Astrocyte of the spinal cord (primary cell): ENCODE results near the gene ADAM8.

Experiments used
- DNase-seq: peaks from one replicate; pipeline ENCODE4 v3.0.0; 2011; ENCODE audit warnings: low read depth, low spot score
- H3K4me3 ChIP-seq: 2 replicates; pipeline ENCODE4 v1.5.1; 2011; ENCODE audit warnings: low read depth, mild to moderate bottlenecking, low read length, moderate library complexity
- in situ Hi-C: cut with HindIII; loops from 2 replicates; pipeline ENCODE4 v1.10.0; 2017; ENCODE audit warnings: low sequenced_read_pairs
- TF ChIP-seq, protein P1 (sequence below): IDR thresholded peaks from 2 replicates; pipeline ENCODE4 v1.5.1; 2012; ENCODE audit warnings: low read depth, mild to moderate bottlenecking, low read length, inconsistent platforms

Gene ADAM8

DNA sequence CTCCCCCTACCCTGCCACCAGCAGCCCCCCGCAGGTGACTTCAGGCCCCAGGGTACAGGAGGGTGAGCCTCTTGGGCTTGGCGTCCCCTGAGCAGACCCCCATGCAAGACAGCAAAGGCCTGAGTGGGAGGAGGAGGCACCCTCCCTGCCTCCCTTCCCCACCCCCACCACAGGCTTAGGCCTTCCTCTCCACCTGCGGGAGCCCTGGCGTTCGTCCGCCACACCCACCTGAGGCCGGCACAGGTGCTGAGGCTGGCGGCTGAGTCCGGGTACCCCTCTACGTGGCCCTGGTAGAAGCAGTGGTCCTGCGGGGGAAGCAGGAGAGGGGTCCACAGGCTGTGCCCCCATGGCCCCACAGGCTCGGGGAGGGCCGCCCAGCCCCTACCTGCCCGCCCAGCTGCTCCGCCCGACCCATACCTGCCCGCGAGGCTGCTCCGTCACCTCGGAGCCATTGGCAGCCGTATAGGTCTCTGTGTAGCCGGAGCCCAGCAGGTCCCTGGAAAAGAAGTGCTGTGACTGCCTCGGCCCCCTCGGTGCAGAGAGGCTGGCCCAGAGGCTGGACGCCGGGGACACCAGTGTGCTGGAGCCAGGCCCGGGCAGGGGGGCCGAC is 3.0 kb downstream of the ADAM8 start:
- in situ Hi-C loops, result no loop called here
- TF ChIP-seq, protein P1, sequence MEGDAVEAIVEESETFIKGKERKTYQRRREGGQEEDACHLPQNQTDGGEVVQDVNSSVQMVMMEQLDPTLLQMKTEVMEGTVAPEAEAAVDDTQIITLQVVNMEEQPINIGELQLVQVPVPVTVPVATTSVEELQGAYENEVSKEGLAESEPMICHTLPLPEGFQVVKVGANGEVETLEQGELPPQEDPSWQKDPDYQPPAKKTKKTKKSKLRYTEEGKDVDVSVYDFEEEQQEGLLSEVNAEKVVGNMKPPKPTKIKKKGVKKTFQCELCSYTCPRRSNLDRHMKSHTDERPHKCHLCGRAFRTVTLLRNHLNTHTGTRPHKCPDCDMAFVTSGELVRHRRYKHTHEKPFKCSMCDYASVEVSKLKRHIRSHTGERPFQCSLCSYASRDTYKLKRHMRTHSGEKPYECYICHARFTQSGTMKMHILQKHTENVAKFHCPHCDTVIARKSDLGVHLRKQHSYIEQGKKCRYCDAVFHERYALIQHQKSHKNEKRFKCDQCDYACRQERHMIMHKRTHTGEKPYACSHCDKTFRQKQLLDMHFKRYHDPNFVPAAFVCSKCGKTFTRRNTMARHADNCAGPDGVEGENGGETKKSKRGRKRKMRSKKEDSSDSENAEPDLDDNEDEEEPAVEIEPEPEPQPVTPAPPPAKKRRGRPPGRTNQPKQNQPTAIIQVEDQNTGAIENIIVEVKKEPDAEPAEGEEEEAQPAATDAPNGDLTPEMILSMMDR, result no peak
- H3K4me3 ChIP-seq, result no peak overlapping the region
- DNase-seq, result no peak

DNA sequence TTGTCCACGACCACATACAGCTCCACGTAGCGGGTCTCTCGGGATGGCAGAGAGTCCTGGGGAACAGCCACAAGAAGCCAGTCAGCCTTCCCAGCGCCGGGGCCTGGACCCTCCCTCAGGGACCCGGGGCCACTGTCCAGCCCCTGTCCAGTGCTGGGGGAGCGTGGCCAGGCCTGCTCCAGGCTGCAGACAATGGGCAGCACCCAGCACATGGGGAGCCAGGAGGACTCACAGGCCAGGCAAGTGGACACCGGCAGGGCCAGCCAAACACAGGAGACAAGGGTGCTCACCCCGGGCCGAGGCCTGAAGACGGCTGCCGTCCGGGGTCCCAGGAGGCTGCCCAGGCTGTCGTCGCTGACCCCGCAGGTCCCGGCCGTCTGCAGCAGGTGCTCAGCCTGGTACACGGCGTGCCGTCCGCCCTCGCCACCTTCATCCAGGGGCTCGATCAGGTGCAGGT is 3.7 kb downstream of the ADAM8 start:
- H3K4me3 ChIP-seq, result no peak overlapping the region
- TF ChIP-seq, protein P1, result no peak
- no peak for DNase-seq
- in situ Hi-C loops, result no loop called here

DNA sequence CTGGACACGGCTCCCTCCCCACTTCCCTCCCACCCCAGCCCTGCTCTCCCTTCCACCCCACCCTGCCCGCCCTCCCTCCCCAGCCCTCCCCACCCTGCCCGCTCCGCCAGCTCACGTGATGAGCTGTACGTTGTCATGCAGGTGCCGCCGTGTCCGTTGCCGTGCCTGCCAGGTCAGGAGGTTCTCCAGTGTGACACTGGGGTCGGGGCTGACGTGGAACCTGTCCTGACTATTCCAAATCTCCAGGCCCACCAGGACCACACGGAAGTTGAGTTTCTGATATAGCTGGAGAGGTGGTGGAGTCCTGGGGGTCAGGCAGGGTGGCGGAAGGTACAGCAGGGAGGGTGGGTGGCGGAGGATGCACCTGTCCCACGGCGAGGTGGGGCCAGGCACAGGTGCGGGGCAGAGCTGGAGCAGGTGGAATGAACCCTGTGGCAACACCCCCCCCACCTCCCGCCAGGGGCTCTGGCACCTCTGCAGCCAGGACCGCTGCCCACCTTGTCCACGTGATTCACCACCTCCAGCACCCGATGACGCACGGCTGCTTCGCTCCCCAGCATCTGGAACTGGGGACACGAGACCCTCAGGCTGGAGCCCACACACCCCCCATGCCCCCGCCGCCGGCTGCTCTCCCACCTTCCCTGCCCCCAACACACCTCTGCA is 4.2 kb downstream of the ADAM8 start:
- TF ChIP-seq, protein P1, result no peak
- DNase-seq, result no peak
- in situ Hi-C loops, result no loop called here

DNA sequence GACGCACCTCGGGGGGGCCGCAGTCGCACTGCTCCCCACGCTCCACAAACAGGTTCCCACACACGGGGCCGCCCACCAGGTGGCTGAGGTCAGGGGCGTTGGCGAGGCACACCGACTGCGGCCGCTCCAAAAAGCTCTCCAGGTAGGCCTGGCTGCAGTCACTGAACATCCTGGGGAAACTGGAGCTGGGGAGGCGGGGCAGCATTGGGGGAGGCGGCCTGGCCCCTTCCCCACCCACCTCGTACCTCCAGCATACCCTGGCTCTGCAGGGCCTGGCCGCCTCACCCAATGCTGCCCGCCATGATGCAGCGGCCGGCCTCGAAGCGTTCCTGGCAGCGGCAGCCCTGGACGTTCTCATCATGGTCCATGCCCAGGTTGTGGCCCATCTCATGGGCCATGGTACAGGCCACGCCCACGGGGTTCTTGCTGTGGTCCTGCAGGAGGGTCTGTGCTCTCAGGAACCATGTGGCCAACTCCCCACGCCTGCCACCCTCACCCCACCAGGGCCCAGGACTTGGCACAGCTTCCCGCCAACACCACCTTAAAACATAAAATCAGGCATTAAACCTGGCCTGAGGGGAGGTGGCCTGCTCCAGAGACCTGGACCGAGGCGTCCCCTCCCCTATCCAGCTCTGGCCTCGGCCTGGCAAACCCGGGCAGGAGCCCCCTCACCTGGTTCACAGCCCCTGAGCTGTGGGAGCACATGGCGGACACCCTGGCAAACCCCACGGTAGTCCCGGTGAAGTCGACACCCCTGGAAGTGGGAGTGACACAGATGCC is 5.0 kb downstream of the ADAM8 start:
- DNase-seq, result no peak
- no peak overlapping the region for H3K4me3 ChIP-seq
- in situ Hi-C loops, result no loop called here
- TF ChIP-seq, protein P1, result no peak

More for the DNA sequence above, 4.2 kb downstream of the ADAM8 start:
- no peak overlapping the region for H3K4me3 ChIP-seq

DNA sequence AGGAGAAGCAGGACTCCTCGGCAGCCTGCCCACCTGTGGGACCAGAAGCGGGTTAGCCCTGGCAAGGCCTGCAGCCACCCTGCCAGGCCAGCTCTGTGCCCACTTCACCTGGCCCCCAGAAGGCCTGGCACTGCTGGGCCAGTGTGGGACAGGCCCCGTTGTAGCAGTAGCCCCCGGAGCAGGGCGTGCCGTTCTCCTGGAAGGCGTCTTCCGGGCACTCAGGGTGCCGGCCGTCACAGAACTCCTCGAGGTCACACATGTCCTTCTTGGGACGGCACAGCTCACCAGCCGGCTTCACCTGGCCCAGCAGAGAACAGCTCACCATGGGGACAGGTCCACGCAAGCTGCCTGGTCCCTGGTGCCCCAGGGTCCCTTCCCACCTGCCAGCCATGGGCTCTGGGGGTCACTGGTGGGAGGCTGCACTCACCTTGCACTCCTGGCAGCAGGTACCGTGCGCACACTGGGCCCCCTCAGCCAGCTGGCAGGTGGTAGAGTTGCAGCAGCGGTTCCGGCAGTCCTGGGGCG is 5.8 kb downstream of the ADAM8 start:
- no peak for DNase-seq
- in situ Hi-C loops, result no loop called here
- TF ChIP-seq, protein P1, result no peak
- H3K4me3 ChIP-seq, result no peak overlapping the region

DNA sequence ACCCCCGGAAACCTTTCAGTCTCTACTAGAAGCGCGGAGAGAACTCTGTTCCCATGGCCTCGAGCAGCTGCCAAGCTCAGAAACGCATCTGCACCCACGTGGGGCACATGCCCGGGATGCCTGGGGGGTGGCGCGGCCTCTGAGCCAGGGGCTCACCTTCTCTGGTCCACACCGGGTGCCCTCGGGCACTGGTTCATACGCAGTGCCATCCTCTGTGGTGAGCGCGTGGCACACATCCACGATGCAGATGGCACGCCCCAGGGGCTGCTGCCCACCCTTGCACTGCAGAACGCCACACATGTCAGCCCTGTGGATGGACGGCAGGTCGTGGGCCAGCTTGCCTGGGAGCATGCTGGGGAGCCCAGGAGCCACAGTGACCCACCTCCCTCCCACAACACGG is 6.5 kb downstream of the ADAM8 start:
- DNase-seq, result no peak
- in situ Hi-C loops, result no loop called here
- H3K4me3 ChIP-seq, result no peak overlapping the region
- TF ChIP-seq, protein P1, result no peak
